NCI-H2171 treated with DMSO at 0.1 percent for 48 hours (cell line): ENCODE results near the gene CACNA1B.

Experiments used
- DNase-seq: peaks from one replicate; lab custom pipeline; 2025; lab: John Stamatoyannopoulos, UW

Gene CACNA1B

GRCh38 chr9:137877506-137878122 is at the start of gene CACNA1B:
Gene CACNA1B, plus strand, starts transcription at chr9:137877782. Its CDS starts 152 bp downstream, at chr9:137877934.
- peak; percentile 56 for DNase-seq

DNA sequence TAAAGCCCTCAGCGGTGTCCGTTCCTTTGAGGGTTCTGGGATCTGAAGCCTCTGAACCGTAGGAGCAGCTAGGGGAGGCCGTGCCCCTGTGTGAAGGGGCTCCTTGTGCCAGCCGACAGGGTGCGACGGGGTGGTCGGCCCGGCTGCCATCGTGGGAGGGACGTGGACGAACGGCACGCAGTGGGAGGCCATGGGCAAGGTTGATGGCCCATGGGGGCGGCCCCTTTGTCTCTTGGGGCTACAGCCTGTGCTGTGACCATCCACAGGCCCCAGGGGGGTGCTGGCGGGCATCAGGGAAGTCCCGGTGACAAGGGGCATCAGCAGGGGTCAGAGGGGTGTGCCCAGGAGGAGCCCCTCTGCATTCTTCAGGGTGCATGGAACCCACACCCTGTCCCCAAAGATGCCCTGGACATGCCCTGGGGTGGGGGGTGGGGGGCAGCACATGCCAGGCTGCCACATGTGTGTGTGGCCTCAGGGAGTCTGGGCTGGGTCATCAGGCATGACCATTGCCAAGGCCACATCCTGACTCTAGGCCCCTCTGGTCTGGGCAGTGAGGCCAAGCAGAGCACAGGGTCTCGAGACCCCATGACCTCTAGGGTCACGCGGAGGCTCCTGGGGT is 49.6 kb upstream of the CACNA1B start:
- DNase-seq: no peak

DNA sequence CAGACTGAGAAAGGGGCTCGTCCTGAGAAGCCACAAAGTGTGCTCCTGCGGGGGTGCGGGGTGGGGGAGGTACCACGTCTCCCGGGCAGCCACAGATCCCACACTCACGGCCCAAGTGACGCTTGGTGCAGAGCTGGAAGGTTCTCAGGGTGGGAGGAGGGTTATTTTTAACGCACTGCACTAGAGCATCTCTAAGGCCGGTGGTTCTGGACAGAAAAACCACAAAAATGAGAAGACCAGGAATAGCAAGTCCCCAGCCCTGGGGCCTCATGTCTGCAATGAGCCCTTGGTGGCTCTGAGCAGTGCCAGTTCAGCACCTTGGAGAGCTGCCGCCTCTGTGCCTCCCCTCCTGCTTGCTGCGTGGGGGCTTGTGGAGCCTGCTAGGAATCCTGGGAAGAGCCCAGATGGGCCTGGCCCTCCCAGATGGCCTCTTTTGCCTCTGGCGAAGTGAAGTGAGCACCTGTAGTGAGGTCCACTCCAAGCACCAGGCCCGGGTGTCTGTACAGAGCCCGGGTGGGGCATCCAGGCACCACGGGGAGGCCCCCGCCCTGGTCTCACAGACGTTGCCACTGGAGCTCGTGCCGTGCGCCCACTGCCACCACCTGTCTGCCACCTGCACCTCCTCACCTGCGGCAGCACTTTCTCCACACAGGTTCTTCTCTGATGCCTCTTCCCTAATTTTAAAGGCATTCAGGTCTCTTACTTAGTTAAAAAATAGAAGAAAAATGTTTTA is 48.9 kb upstream of the CACNA1B start:
- DNase-seq: peak; percentile 57

DNA sequence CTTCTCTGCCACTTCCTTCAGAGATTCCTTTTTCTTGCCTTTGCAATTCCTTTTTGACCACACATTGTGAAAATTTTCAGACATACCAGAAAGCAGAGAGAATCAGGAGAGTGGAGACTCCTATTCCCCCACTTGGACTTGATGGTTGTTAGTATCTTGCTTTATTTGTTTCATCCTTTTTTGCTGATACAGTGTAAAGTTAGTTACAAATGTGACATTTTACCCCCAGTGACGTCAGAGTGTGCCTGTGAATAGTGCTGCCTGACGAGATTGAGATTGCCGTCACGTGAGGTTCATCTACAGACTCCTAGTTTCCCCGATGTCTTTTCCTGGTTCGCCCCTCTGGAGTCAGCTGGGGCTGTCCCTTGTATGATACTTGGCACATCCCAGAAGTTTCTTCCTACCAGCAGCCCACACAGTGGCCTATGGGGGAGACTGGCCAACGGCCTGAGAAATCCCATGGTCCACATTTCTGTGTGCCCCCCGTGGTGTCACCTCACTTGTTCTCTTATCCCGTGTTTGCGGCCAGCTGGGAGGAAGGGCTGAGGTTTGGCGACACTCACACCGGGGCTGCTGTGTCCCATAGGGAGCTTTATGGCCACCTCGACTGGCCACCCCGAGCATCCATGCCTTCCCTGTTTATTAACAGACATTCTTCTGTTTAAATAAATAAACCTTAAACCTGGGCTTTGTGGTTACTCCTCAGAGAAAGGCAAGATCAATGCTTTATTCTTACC is 48.2 kb upstream of the CACNA1B start:
- DNase-seq: no peak

- no peak for DNase-seq
Observed at GRCh38 chr9:137832191-137832700, 45.3 kb upstream of the CACNA1B start.

GRCh38 chr9:137832830-137833590 is 44.6 kb upstream of the CACNA1B start:
- no peak for DNase-seq

GRCh38 chr9:137833721-137834613 is 43.6 kb upstream of the CACNA1B start:
- DNase-seq: no peak

- no peak for DNase-seq
Observed at GRCh38 chr9:137834846-137835546, 42.6 kb upstream of the CACNA1B start.

- DNase-seq: no peak
Observed at GRCh38 chr9:137836151-137836830, 41.3 kb upstream of the CACNA1B start.

- DNase-seq: peak; percentile 89
Observed at GRCh38 chr9:137836831-137837241, 40.7 kb upstream of the CACNA1B start.

DNA sequence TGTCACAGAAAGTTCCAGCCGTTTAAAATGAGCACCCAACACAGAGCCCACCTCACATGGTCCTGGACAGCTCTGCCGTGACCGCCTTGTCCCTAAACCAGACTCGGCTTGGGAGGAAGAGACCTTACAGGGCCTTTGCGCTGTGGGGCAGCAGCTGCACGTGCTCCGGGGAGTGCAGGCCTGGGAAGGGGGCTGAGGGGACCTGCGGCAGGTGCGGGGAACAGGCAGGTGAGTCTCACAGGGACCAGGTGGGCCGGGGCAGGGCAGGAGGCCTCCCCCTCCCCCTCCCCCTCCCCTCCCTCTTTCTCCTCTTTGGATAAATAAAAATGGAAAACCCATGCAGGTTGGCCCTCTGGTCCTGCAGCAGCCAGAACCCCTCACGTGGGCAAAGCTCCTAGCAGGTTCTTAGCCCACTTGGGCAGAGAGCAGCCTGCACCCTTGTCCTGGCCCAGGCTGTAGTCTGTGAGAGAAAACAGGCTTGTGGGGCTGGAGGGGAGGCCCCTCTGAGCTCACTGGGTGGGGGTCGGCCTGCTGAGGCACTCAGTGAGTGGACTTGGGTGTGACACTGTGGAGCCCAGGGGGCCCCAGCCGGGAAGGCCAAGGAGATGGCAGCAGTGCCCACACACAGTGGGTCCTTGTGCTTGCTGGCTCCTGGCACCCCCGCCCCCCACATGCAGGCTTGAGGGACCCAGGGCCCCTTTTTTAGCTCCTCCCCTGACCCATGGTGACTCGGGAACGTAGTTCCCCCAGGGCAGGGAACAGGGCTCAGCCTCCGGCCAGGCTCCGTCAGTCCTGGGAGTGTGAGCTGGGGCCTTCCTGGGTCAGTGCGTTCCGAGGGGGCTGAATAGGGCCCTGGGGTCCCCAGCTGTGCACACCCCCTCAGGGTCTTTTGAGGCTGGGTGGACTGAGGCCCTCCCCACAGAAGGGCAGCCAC is 40.0 kb upstream of the CACNA1B start:
- DNase-seq: peak; percentile 64

GRCh38 chr9:137838576-137838975 is 39.0 kb upstream of the CACNA1B start:
- DNase-seq: no peak

DNA sequence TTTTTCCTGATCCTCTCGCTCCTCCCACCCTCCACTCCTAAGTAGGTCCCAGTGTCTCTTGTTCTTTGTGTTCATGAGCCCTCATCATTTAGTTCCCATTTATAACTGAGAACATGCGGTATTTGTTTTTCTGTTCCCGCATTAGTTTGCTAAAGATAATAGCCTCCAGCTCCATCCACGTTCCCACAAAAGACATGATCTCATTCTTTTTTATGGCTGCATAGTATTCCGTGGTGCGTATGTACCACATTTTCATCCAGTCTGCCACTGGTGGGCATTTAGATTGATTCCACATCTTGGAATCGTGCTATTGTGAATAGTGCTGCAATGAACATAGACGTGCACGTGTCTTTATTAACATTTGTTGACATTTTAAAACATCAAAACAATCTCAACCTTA is 34.2 kb upstream of the CACNA1B start:
- DNase-seq: no peak

GRCh38 chr9:137851516-137852267 is 25.9 kb upstream of the CACNA1B start:
- DNase-seq: no peak

DNA sequence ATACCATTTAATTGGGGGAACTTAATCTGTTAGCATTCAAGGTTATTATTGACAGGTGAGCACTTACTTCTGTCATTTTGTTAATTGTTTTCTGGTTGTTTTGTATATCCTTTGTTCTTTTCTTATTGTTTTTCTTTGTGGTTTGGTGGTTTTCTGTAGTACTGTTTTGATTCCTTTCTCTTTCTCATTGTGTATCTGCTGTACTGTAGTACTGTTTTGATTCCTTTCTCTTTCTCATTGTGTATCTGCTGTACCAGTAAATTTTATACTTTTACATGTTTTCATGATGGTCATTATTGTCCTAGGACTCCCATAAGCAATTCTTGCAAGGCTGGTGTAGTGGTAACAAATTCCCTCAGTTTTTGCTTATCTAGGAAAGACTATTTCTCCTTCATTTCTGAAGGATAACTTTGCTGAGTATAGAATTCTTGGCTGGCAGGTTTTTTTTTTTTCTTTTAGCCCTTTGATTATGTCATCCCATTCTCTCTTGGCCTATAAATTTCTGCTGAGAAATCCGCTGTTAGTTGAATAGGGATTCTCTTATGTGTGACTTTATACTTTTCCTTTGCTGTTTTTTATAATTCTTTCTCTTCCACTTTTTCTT is 24.1 kb upstream of the CACNA1B start:
- no peak for DNase-seq

DNA sequence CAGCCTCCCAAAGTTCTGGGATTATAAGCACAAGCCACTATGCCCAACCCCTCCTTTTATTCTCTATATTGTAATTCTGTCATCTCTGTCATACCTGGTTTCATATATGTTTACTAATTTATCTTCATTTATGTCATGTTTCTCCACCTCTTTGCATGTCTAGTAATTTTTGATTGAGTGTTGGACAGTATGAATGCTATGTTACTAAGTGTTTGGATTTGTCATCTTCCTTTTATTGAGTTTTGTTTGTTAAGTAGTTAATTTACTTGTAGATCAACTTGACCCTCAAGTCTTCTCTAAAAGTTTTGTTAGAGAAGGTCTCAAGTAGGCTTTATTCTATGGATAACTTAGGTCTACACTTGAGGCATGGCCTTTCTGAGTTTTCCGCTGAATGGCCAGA is 17.2 kb upstream of the CACNA1B start:
- DNase-seq: no peak

GRCh38 chr9:137865581-137866145 is 11.9 kb upstream of the CACNA1B start:
- DNase-seq: no peak
